ENCODE data around the gene PIBF1.
"Not testable (repeated sequence)": the region's sequence is repeated elsewhere in the genome, so short reads cannot be mapped to it uniquely, and the experiment has no call there.

PIBF1 gene

GRCh38 chr13:72823724-72824123 is 41.8 kb downstream of the PIBF1 start:
- DNase-seq, result no peak

- DNase-seq, result no peak
Observed at GRCh38 chr13:72834601-72835000, 52.7 kb downstream of the PIBF1 start.

GRCh38 chr13:72839831-72840426 is 58.0 kb downstream of the PIBF1 start:
- peak; percentile 23 to 49 for DNase-seq

- no peak for DNase-seq
Observed at GRCh38 chr13:72842991-72843390, 61.1 kb downstream of the PIBF1 start.

- not testable (repeated sequence) for DNase-seq
Observed at GRCh38 chr13:72845148-72845547, 63.2 kb downstream of the PIBF1 start.

- no peak for DNase-seq
Observed at GRCh38 chr13:72849571-72849970, 67.6 kb downstream of the PIBF1 start.

- no peak for DNase-seq
Observed at GRCh38 chr13:72850959-72851677, 69.2 kb downstream of the PIBF1 start.

GRCh38 chr13:72851678-72852014 is 69.7 kb downstream of the PIBF1 start:
- no peak for DNase-seq

- DNase-seq, result no peak
Observed at GRCh38 chr13:72852207-72852606, 70.3 kb downstream of the PIBF1 start.

- no peak for DNase-seq
Observed at GRCh38 chr13:72853000-72853399, 71.1 kb downstream of the PIBF1 start.

GRCh38 chr13:72864142-72865011 is 82.4 kb downstream of the PIBF1 start:
- no peak for DNase-seq

- DNase-seq, result no peak
Observed at GRCh38 chr13:72868229-72868628, 86.3 kb downstream of the PIBF1 start.

- DNase-seq, result no peak
Observed at GRCh38 chr13:72875233-72875632, 93.3 kb downstream of the PIBF1 start.

GRCh38 chr13:72884101-72884500 is 102.2 kb downstream of the PIBF1 start:
- no peak for DNase-seq

GRCh38 chr13:72886272-72887067 is 104.5 kb downstream of the PIBF1 start:
- DNase-seq, result no peak

GRCh38 chr13:72889495-72889894 is 107.6 kb downstream of the PIBF1 start:
- DNase-seq, result no peak

- no peak for DNase-seq
Observed at GRCh38 chr13:72890546-72890945, 108.6 kb downstream of the PIBF1 start.

- no peak for DNase-seq
Observed at GRCh38 chr13:72891423-72891822, 109.5 kb downstream of the PIBF1 start.

- DNase-seq, result no peak
Observed at GRCh38 chr13:72896869-72897268, 114.9 kb downstream of the PIBF1 start.

GRCh38 chr13:72901546-72901945 is 119.6 kb downstream of the PIBF1 start:
- not testable (repeated sequence) for DNase-seq

- no peak for DNase-seq
Observed at GRCh38 chr13:72908416-72908815, 126.5 kb downstream of the PIBF1 start.

GRCh38 chr13:72911981-72912380 is 130.0 kb downstream of the PIBF1 start:
- no peak for DNase-seq

GRCh38 chr13:72920097-72920496 is 138.2 kb downstream of the PIBF1 start:
- peak in 1 of 2 experiments; percentile 9 for DNase-seq

Measured in Kasumi-1 (cell line).